Measurements from ENCODE around the gene VCX3A.
"Not testable (repeated sequence)": the region's sequence is repeated elsewhere in the genome, so short reads cannot be mapped to it uniquely, and the experiment has no call there.

VCX3A gene

DNA sequence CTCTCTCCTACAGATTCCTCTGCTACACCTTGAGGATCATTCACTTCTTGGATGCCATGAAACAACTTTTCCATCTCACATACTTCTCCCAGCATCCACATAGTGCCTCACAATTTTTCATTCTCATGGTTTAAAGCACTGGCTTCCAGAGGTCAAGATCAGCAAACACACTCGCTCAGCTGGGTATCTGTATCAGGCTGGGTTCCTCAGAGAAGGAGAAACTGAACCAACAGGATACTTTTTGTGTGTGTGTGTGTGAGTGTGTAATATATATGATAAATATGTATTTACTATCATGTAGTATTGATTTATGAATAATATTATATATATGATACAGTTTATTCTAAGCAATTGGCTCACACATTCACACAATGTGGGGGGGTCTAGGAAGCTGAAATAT is at the start of gene VCX3A:
VCX3A (minus strand) TSS at position 101 of the 400 bp plus-strand sequence. CDS start 621 bp downstream, outside the sequence.
- DNase-seq = not testable (repeated sequence)

DNA sequence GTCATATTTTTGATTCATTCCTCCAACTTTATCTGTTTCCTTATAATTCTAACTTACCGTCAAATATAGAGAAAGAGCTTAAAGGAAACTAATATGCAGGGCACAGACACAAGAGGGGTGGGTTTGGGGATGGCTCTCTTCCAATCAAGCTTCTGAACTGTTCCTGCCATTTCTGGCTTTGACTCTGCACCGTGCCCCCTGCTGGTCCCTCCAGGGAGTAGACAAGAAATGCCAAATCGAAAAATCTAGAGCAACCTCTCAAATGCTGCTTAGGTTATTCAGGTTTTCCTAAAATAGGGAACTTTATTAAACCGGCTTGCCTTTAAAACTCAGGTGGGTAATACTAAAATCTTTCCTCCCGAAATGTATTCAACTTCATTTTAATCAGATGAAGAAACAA is 39.8 kb upstream of the VCX3A start:
- no peak for DNase-seq

DNA sequence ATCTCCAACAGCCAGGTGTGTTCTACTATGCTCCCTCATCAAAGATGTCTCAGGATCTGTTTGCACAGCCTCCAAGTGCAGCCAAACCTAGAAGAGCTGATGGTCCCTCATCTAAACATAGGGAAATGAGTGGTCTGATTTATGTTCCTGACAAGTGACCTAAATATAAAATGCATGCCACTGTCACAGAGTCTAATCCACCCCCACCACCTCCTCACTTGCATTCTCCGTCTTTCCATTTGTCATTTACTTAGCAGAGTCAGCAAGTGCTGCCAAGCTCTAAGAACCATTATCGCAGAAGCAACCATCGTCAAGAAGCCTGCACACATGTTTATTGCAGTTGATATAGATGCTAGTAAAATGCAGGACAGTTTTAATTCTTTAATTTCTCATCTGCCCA is 33.1 kb upstream of the VCX3A start:
- no peak for DNase-seq

DNA sequence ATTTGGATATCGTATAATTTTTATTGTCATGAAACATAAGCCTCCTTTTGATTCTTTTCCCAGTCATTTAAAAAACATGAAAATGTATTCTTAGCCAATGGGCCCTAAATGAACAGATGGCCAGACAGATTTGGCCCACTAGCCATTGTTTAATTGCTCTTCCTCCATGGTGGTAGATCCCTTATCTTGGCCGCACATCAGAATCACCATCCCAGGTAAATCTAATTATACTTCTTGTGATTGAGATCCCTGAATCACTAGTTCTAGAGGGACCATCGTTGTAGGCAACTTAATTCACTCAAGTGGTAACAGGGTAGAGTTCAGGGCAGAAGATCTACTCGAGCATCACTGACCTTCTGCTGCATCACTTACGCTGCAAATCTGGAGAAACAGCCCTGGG is 24.1 kb upstream of the VCX3A start:
- no peak for DNase-seq

DNA sequence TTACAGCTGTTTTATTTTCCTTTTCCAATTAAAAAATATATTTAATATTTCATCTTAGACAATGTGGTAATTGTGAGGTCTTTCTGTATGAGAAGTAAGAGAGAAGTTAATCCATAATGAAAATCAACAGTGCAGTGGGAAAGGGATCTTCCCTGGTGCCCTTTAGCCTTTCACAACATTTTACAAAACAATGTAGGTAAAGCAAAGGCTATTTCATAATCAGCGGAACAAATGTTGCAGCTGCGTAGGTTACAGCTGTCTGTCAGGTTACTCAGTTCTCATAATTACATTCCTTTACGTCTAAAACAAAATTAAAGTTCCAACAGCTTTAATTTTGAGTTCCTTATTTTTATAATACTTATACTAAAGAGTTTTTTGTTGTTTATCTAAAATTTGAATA is 22.8 kb upstream of the VCX3A start:
- no peak for DNase-seq

DNA sequence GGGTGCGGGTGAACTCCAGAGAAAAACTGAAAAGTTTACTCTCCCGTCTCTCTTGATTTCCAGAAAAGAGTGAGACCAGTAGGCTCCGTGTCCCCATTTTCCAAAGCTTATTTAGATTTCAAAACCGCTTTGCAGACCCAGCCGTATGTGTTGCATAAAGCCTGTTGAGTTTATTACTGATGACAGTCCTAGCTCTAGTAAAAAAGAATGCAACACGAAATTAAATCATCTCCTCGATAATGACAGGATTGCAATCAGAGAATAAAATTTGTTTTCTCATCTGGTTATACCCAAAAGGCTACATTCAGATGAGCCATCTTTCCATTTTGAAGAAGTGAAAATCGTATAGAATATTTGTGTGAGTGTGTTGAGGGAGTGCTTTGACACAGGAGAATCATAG is 16.1 kb upstream of the VCX3A start:
- DNase-seq = no peak

DNA sequence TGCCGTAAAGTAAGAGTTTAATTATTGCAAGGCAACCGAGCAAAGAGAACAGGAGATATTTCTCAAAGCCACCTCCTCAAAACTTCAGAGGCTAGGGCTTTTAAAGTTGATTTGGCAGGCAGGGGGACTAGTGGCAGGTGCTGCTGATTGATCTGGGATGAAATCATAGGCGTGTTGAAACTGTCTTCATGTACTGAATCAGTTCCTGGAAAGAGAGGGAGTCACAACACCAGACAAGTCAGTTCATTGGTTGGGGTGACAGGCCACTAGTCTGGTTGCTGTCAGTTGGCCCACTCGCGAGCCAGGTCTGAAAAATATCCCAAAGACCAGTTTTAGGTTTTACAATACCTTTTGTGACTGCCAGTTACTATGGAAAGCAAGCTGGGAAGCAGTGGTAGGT is 10.8 kb upstream of the VCX3A start:
- DNase-seq = no peak

DNA sequence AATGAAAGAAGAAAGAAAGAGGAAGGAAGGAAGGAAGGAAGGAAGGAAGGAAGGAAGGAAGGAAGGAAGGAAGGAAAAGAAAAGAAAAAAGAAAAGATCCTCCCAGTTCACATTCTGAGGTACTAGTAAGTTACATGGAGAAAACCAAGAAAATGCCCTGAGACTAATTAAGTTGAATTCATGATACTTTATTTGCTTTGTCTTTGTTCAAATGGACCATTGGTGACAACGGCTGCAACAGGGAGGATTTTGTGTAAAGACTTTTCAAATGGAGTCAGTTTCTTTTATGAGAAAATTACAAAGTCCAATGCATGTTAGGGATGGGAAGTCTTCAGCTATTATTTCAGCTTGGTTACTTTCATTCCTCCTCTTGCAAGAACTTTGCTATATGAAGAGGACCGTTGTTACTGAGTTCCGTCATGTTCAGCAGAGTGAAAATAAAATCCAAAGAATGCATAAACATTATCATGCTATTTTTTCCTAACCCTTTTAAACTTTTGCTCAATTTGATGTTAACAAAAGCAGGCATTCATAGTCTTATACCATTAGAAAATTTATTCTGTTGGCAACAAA is 8.3 kb downstream of the VCX3A start:
- DNase-seq = no peak

DNA sequence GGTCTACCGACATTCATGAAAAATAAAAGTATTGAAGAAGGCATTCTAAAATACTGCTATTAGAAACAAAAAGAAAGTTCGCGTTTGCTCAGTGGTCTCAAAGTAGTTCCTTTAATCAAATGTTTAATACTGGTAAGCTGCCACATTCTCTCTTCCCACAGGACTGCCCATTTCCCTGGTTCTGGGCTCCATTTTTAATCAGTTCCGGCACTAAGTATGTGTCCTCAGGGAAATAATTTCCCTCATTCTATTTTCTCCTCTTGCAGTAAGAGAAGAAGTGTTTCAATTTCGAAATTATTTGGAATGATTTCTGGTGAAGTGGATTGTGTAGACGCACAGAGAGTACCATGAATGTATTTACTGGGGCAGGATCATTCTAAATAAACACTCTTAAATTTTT is 17.5 kb downstream of the VCX3A start:
- no peak for DNase-seq

DNA sequence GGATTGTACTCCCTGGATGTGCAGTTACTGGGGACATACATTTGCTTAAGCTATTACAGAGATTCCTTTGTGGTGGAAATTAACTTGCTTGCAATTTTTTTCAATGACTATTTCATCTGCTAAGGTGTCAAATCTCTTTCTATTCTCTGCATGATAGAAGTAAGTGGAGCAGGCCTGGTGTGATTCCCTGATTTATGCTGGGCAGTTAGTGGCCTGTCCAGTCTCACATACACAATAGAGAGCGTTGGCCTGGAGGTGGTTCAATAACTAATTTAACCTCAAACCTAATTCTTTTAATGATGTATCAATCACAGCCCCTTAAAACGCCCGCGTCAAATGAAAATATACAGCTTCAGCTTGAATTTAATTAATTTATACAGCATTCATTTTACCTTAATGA is 28.5 kb downstream of the VCX3A start:
- no peak for DNase-seq

DNA sequence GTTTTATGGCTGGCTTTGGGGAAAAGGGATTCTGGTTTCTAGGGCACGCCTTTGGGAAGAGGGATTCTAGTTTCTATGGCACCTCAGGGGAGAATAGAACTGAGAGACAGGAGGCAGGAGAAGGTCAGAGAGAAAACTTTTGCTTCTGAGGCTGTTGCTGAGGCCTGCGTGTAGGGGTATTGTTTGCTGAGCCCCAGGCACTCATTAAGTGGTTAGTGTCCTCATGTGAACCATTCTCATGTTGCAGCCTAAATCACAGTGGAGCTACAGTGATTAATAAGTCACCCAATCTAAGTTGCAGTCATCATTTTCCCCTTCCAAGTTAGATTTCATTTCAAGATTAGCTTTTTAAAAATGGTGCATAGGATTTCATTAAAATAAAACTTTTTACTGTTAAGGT is 29.0 kb downstream of the VCX3A start:
- DNase-seq = no peak

DNA sequence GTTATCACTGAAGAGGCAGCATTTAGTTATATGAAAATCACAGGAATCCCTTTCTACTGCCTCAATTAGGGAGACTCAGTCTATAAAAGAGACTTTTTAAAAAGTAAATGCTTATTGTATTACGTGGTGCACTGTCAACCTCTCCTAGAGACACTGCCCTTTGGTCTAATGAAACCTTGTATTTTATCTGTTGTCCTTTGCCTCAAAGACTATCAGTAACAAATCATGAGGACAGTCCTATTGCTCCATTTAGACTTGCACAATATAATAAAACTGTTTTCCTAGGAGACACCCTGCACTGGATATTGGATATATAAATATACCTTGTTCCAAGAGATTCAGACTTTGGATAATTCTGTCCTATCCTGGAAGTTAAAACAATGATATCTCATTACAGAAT is 34.2 kb downstream of the VCX3A start:
- no peak for DNase-seq

DNA sequence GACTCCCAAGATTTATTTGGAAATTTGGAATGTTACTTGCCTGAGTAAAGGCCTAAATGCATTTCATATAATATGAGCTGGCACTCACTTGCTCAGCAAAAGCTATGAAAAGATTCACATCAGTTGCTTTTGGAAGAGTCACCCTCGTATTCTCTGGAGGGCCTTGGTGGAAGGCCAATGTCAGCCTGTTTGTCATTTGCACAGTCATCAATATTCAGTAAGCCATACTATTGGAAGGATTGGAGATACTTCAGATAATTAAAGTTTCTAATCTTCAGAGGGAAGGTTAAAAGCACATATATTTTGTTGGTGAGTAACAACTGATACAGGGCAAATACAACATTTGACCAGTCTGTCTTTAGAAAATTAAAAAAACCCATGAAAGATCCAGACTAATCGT is 36.6 kb downstream of the VCX3A start:
- DNase-seq = no peak

Measured in kidney glomerular epithelial cell (primary cell).